Suprapubic skin (tissue), 4 donors: ENCODE data around the gene PRKAG2. TPM values are rescaled to one million over a fixed set of nuclear protein-coding genes. Genes with fewer than 3 reads are reported as not detected.

Experiments
- DNase-seq, 2 donors: peaks; one replicate each; pipeline ENCODE4 v3.0.0-alpha.2; 2019; ENCODE audit warnings: low spot score in 2 of 2
- H3K27ac ChIP-seq: fragments of 200-600 bp; sonication (generic); one replicate; pipeline ENCODE4 v1.5.1; 2019
- H3K27me3 ChIP-seq: fragments of 200-600 bp; sonication (generic); one replicate; pipeline ENCODE4 v1.5.1; 2019
- H3K36me3 ChIP-seq: fragments of 200-600 bp; sonication (generic); one replicate; pipeline ENCODE4 v1.5.1; 2019
- H3K4me1 ChIP-seq: fragments of 200-600 bp; sonication (generic); one replicate; pipeline ENCODE4 v1.5.1; 2019
- H3K4me3 ChIP-seq: fragments of 200-600 bp; sonication (generic); one replicate; pipeline ENCODE4 v1.5.1; 2019; ENCODE audit warnings: mild to moderate bottlenecking
- H3K9me3 ChIP-seq: fragments of 200-600 bp; sonication (generic); one replicate; pipeline ENCODE4 v1.5.1; 2019
- CTCF ChIP-seq, 2 donors: fragments of 200-600 bp in 1 of 2; fragments of 450-650 bp in 1 of 2; sonication (generic) in 1 of 2; IDR thresholded peaks; one replicate each; pipeline ENCODE4 v1.5.1; 2016 to 2019; ENCODE audit warnings: antibody characterized with exemption in 2 of 2, mild to moderate bottlenecking in 1 of 2, moderate library complexity in 1 of 2
- EP300 ChIP-seq: sonication (generic); formaldehyde crosslinking; IDR thresholded peaks from one replicate; pipeline ENCODE4 v1.6.1; 2017; ENCODE audit warnings: antibody characterized with exemption
- POLR2A ChIP-seq, 2 donors: fragments of 450-650 bp; IDR thresholded peaks; one replicate each; pipeline ENCODE4 v1.6.1; 2017; ENCODE audit warnings: antibody characterized with exemption in 2 of 2, mild to moderate bottlenecking in 2 of 2, moderate library complexity in 2 of 2
- POLR2AphosphoS5 ChIP-seq, 3 donors: sonication (generic); formaldehyde crosslinking; IDR thresholded peaks; one replicate each; pipeline ENCODE4 v1.6.1; 2017; ENCODE audit warnings: antibody characterized with exemption in 3 of 3
- WGBS: methylation state at CpG from one replicate; pipeline ENCODE4 v1.1.5; 2018; 5-methylcytosine and 5-hydroxymethylcytosine counted together
- total RNA-seq, 4 donors: library from RNA; depleted of rRNA; stranded (reverse); fragments of >200 nt; gene quantifications; one replicate each; pipeline ENCODE4 v1.1.0, GENCODE V29; 2016

The PRKAG2 gene
- total RNA-seq, 4 donors from 2014 or later, result 16.5 to 40.0 (median 17.3) TPM

GRCh38 chr7:151866761-151867655 is 9.9 kb downstream of the PRKAG2 start:
- H3K36me3 ChIP-seq, result no peaks in the 10 kb centered on the region
- H3K4me1 ChIP-seq, result peaks cover 40% of the 10 kb centered on the region
- H3K4me3 ChIP-seq, result no peak overlapping the region
- DNase-seq, result no peak
- no peaks in the 10 kb centered on the region for H3K27me3 ChIP-seq
- no peak overlapping the region for H3K27ac ChIP-seq
- TF ChIP-seq CTCF (IDR thresholded peaks at IDR 0.05) (no peak), EP300 (no peak), POLR2A (IDR thresholded peaks at IDR 0.05) (no peak), POLR2AphosphoS5 (IDR thresholded peaks at IDR 0.05) (no peak)
- no peaks in the 10 kb centered on the region for H3K9me3 ChIP-seq
- 87% methylated on average over 17 of the region's 18 CpGs for WGBS

GRCh38 chr7:151866028-151866427 is 10.9 kb downstream of the PRKAG2 start:
- Histone ChIP-seq H3K27me3 (no peaks in the 10 kb centered on the region), H3K4me3 (no peak overlapping the region), H3K27ac (no peak overlapping the region), H3K4me1 (peaks cover 36% of the 10 kb centered on the region), H3K9me3 (no peaks in the 10 kb centered on the region), H3K36me3 (no peaks in the 10 kb centered on the region)
- TF ChIP-seq EP300 (no peak), CTCF (IDR thresholded peaks at IDR 0.05) (no peak), POLR2AphosphoS5 (IDR thresholded peaks at IDR 0.05) (no peak), POLR2A (IDR thresholded peaks at IDR 0.05) (no peak)
- no peak for DNase-seq
- 92% methylated on average over 7 of the region's 7 CpGs for WGBS

- H3K4me1 ChIP-seq, result peaks cover 29% of the 10 kb centered on the region
- H3K36me3 ChIP-seq, result no peaks in the 10 kb centered on the region
- H3K4me3 ChIP-seq, result no peak overlapping the region
- TF ChIP-seq CTCF (IDR thresholded peaks at IDR 0.05), result no peak
- TF ChIP-seq POLR2AphosphoS5 (IDR thresholded peaks at IDR 0.05), result no peak
- no peak for TF ChIP-seq POLR2A (IDR thresholded peaks at IDR 0.05)
- TF ChIP-seq EP300, result no peak
- no peak for DNase-seq
- no peaks in the 10 kb centered on the region for H3K9me3 ChIP-seq
- no peaks in the 10 kb centered on the region for H3K27me3 ChIP-seq
- no peak overlapping the region for H3K27ac ChIP-seq
- 93% methylated on average over 15 of the region's 16 CpGs for WGBS
These were observed 11.7 kb downstream of the PRKAG2 start for GRCh38 chr7:151865070-151865670.

GRCh38 chr7:151864561-151864960 is 12.4 kb downstream of the PRKAG2 start:
- Histone ChIP-seq H3K4me1 (peaks cover 25% of the 10 kb centered on the region), H3K36me3 (peaks cover 2% of the 10 kb centered on the region), H3K27me3 (no peaks in the 10 kb centered on the region), H3K4me3 (no peak overlapping the region), H3K9me3 (no peaks in the 10 kb centered on the region), H3K27ac (no peak overlapping the region)
- 93% methylated on average over 6 of the region's 6 CpGs for WGBS
- TF ChIP-seq EP300, result no peak
- no peak for DNase-seq

GRCh38 chr7:151864081-151864480 is 12.8 kb downstream of the PRKAG2 start:
- TF ChIP-seq EP300, result no peak
- H3K27ac ChIP-seq, result no peak overlapping the region

GRCh38 chr7:151863386-151864079 is 13.4 kb downstream of the PRKAG2 start:
- Histone ChIP-seq H3K9me3 (no peaks in the 10 kb centered on the region), H3K4me1 (peaks cover 14% of the 10 kb centered on the region), H3K27me3 (no peaks in the 10 kb centered on the region), H3K36me3 (peaks cover 11% of the 10 kb centered on the region), H3K27ac (no peak overlapping the region), H3K4me3 (no peak overlapping the region)
- no peak for DNase-seq
- WGBS, result 96% methylated on average over 10 of the region's 11 CpGs
- TF ChIP-seq POLR2A (IDR thresholded peaks at IDR 0.05), result no peak
- TF ChIP-seq CTCF (IDR thresholded peaks at IDR 0.05), result no peak
- no peak for TF ChIP-seq POLR2AphosphoS5 (IDR thresholded peaks at IDR 0.05)
- TF ChIP-seq EP300, result no peak

More at GRCh38 chr7:151864081-151864480, 12.8 kb downstream of the PRKAG2 start:
- 92% methylated on average over 10 of the region's 10 CpGs for WGBS
- H3K9me3 ChIP-seq, result no peaks in the 10 kb centered on the region
- peaks cover 20% of the 10 kb centered on the region for H3K4me1 ChIP-seq
- no peaks in the 10 kb centered on the region for H3K27me3 ChIP-seq
- peaks cover 7% of the 10 kb centered on the region for H3K36me3 ChIP-seq
- no peak for DNase-seq
- H3K4me3 ChIP-seq, result no peak overlapping the region
